ENCODE results near the gene CAPNS1. TPM values are rescaled to one million over a fixed set of nuclear protein-coding genes. Genes with fewer than 3 reads are reported as not detected.
A peak's percentile ranks its signal among the peaks of the same experiment; 100 is the strongest.

Gene CAPNS1
- total and polyA plus RNA-seq, 9 of the 15 experiments (the other 6 are each of a cell fraction or from before 2014, with no cell fraction given), result 77.9 to 576 (median 258) TPM

DNA sequence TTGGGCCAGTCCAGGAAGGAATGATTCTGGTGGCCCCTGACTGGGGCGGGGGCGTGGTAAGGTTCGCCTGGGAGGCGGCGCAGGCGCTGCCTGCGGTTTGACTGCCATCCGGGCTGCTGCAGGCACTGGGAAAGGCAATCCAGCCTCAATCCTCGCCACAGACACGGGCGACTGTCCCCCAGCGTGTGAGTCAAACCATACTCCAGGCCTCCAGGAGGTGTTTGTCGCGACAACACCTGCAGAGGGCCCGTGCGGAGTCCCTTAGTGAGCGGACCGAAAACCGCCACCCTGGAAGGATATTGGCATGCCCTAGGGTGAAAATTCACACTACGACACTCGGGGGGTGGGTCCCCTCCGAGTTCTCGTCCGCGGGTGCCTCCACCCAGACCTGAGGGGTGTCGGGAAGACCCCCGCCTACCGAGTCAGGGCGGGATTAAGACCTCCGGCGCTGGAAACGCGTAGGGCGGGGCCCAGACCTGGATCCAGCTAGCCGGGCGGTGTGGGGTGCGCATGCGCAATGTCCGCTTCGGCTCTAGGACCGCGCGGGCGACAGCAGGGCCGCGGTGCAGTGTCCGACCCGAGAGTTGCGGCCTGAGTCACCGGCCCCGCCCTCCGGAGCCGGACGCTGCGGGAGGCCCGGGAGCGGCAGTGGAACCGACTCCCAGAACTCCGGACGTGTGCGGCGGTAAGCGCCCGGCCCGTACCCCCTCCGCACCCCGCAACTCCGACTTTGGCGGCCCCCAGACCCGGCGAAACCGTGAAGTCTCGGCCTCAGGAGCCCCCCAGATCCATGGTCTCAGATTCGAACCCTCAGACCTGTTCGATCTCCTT, at the start of gene CAPNS1 (continued):
- TF ChIP-seq BRCA1 (IDR thresholded peaks at IDR 0.05) (no peak), BRCA1 (CRISPR knock-in tag; IDR thresholded peaks at IDR 0.05) (no peak), MCM2 (IDR thresholded peaks at IDR 0.05; ENCODE audit: low read depth) (no peak), STAG1 (CRISPR knock-in tag; IDR thresholded peaks at IDR 0.05; ENCODE audit: borderline replicate concordance) (no peak), NCOA6 (IDR thresholded peaks at IDR 0.05) (no peak), KAT7 (CRISPR knock-in tag; IDR thresholded peaks at IDR 0.05; ENCODE audit: borderline replicate concordance) (peak; percentile 29; the same call in 1 of the 2 replicates), STAT5A (IDR thresholded peaks at IDR 0.05; ENCODE audit: borderline replicate concordance, low read length) (no peak), SIN3A (IDR thresholded peaks at IDR 0.05; ENCODE audit: borderline replicate concordance in 2 of 2, control insufficient read depth in 1 of 2, low read depth in 2 of 2, low read length in 2 of 2) (peak; percentile 43 to 56; a peak in 2 of 4 replicates)
- TF ChIP-seq, protein P1, sequence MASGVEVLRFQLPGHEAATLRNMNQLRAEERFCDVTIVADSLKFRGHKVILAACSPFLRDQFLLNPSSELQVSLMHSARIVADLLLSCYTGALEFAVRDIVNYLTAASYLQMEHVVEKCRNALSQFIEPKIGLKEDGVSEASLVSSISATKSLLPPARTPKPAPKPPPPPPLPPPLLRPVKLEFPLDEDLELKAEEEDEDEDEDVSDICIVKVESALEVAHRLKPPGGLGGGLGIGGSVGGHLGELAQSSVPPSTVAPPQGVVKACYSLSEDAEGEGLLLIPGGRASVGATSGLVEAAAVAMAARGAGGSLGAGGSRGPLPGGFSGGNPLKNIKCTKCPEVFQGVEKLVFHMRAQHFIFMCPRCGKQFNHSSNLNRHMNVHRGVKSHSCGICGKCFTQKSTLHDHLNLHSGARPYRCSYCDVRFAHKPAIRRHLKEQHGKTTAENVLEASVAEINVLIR (CRISPR knock-in tag; IDR thresholded peaks at IDR 0.05), result no peak
- TF ChIP-seq, protein P2, sequence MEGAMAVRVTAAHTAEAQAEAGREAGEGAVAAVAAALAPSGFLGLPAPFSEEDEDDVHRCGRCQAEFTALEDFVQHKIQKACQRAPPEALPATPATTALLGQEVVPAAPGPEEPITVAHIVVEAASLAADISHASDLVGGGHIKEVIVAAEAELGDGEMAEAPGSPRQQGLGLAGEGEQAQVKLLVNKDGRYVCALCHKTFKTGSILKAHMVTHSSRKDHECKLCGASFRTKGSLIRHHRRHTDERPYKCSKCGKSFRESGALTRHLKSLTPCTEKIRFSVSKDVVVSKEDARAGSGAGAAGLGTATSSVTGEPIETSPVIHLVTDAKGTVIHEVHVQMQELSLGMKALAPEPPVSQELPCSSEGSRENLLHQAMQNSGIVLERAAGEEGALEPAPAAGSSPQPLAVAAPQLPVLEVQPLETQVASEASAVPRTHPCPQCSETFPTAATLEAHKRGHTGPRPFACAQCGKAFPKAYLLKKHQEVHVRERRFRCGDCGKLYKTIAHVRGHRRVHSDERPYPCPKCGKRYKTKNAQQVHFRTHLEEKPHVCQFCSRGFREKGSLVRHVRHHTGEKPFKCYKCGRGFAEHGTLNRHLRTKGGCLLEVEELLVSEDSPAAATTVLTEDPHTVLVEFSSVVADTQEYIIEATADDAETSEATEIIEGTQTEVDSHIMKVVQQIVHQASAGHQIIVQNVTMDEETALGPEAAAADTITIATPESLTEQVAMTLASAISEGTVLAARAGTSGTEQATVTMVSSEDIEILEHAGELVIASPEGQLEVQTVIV (CRISPR knock-in tag; IDR thresholded peaks at IDR 0.05; ENCODE audit: borderline replicate concordance), result no peak
- TF ChIP-seq, protein P3, sequence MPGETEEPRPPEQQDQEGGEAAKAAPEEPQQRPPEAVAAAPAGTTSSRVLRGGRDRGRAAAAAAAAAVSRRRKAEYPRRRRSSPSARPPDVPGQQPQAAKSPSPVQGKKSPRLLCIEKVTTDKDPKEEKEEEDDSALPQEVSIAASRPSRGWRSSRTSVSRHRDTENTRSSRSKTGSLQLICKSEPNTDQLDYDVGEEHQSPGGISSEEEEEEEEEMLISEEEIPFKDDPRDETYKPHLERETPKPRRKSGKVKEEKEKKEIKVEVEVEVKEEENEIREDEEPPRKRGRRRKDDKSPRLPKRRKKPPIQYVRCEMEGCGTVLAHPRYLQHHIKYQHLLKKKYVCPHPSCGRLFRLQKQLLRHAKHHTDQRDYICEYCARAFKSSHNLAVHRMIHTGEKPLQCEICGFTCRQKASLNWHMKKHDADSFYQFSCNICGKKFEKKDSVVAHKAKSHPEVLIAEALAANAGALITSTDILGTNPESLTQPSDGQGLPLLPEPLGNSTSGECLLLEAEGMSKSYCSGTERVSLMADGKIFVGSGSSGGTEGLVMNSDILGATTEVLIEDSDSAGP (CRISPR knock-in tag; IDR thresholded peaks at IDR 0.05), result no peak
- TF ChIP-seq, protein P4, sequence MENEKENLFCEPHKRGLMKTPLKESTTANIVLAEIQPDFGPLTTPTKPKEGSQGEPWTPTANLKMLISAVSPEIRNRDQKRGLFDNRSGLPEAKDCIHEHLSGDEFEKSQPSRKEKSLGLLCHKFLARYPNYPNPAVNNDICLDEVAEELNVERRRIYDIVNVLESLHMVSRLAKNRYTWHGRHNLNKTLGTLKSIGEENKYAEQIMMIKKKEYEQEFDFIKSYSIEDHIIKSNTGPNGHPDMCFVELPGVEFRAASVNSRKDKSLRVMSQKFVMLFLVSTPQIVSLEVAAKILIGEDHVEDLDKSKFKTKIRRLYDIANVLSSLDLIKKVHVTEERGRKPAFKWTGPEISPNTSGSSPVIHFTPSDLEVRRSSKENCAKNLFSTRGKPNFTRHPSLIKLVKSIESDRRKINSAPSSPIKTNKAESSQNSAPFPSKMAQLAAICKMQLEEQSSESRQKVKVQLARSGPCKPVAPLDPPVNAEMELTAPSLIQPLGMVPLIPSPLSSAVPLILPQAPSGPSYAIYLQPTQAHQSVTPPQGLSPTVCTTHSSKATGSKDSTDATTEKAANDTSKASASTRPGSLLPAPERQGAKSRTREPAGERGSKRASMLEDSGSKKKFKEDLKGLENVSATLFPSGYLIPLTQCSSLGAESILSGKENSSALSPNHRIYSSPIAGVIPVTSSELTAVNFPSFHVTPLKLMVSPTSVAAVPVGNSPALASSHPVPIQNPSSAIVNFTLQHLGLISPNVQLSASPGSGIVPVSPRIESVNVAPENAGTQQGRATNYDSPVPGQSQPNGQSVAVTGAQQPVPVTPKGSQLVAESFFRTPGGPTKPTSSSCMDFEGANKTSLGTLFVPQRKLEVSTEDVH (IDR thresholded peaks at IDR 0.05; ENCODE audit: low read depth, partially characterized antibody), result no peak
- TF ChIP-seq, protein P5, sequence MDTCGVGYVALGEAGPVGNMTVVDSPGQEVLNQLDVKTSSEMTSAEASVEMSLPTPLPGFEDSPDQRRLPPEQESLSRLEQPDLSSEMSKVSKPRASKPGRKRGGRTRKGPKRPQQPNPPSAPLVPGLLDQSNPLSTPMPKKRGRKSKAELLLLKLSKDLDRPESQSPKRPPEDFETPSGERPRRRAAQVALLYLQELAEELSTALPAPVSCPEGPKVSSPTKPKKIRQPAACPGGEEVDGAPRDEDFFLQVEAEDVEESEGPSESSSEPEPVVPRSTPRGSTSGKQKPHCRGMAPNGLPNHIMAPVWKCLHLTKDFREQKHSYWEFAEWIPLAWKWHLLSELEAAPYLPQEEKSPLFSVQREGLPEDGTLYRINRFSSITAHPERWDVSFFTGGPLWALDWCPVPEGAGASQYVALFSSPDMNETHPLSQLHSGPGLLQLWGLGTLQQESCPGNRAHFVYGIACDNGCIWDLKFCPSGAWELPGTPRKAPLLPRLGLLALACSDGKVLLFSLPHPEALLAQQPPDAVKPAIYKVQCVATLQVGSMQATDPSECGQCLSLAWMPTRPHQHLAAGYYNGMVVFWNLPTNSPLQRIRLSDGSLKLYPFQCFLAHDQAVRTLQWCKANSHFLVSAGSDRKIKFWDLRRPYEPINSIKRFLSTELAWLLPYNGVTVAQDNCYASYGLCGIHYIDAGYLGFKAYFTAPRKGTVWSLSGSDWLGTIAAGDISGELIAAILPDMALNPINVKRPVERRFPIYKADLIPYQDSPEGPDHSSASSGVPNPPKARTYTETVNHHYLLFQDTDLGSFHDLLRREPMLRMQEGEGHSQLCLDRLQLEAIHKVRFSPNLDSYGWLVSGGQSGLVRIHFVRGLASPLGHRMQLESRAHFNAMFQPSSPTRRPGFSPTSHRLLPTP (IDR thresholded peaks at IDR 0.05; ENCODE audit: borderline replicate concordance, extremely low read depth, insufficient read length), result no peak

Measured in K562 (cell line).